Mesodermal cell (in vitro differentiated cells): ENCODE measurements around the gene SCNN1A.

Experiments
- H3K27ac ChIP-seq: 2 replicates; pipeline ENCODE4 v1.7.0; 2013; ENCODE audit warnings: mild to moderate bottlenecking, low read depth, low read length, moderate library complexity; ENCODE audit not compliant: severe bottlenecking
- H3K36me3 ChIP-seq: 2 replicates; pipeline ENCODE4 v1.7.1; 2013; ENCODE audit warnings: mild to moderate bottlenecking, low read length, moderate library complexity; ENCODE audit not compliant: control insufficient read depth, insufficient read depth
- H3K4me1 ChIP-seq: one replicate; pipeline ENCODE4 v1.7.1; 2013; ENCODE audit warnings: mild to moderate bottlenecking, low read length; ENCODE audit not compliant: insufficient read depth, control insufficient read depth, poor library complexity, severe bottlenecking
- H3K4me3 ChIP-seq: 2 replicates; pipeline ENCODE4 v1.7.0; 2013; ENCODE audit warnings: low read length, control low read depth, mild to moderate bottlenecking; ENCODE audit not compliant: insufficient read depth, poor library complexity, severe bottlenecking; ENCODE audit errors: extremely low read depth
- H3K9me3 ChIP-seq: 2 replicates; pipeline ENCODE4 v1.7.1; 2013; ENCODE audit warnings: mild to moderate bottlenecking, low read length, moderate library complexity; ENCODE audit not compliant: control insufficient read depth
- WGBS, 2 experiments: methylation state at CpG; one replicate each; pipeline ENCODE4 v1.1.5; 2013; ENCODE audit warnings: missing lambda C conversion rate in 2 of 2; ENCODE audit not compliant: insufficient coverage in 2 of 2; 5-methylcytosine and 5-hydroxymethylcytosine counted together

Gene SCNN1A

DNA sequence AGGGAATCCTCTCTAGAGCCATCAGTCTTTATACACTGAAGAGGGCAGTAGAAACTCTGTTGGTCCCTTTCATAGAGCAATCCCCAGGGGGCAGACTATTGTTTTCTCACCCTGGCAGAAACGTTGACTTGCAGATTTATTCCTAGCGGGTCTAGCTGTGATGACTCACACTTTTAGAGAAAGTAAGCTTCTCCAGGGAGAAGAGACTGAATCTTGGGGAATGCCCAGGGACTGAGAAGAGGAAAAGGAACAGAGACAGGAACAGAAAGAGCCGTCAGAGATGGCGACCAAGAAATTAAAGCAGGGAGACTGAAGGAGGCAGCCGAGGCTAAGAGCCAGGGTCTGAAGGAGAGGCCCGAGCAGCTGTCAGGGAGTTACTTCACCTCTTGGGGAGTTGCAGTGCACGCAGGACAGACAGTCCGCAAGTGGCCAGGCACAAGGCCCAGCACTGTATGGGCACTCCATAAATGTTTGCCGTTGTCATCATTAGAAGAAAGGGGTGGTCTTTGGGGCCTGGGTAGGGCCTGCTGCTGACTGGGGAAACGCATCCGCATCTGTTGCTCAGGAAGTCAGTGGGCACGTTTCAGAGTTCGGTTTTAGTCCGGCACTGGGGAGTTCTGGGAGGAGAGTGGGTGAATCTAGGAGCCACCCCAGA lies 51.9 kb downstream of the SCNN1A start:
- no peaks in the 10 kb centered on the region for H3K9me3 ChIP-seq
- peaks cover 5% of the 10 kb centered on the region for H3K36me3 ChIP-seq
- H3K4me3 ChIP-seq, result no peak overlapping the region
- peak overlapping the region; percentile 90 for H3K27ac ChIP-seq
- H3K4me1 ChIP-seq, result peaks cover 34% of the 10 kb centered on the region
- 8% methylated on average over 14 of the region's 14 CpGs for WGBS, 2 experiments

- H3K27ac ChIP-seq, result peak overlapping the region; percentile 90
- no peak overlapping the region for H3K4me3 ChIP-seq
- no peaks in the 10 kb centered on the region for H3K36me3 ChIP-seq
- WGBS, 2 experiments, result 13% methylated on average over 1 to 2 of the region's 2 CpGs
- no peaks in the 10 kb centered on the region for H3K9me3 ChIP-seq
- H3K4me1 ChIP-seq, result peaks cover 34% of the 10 kb centered on the region
Measured at GRCh38 chr12:6322969-6323339, 52.4 kb downstream of the SCNN1A start.

DNA sequence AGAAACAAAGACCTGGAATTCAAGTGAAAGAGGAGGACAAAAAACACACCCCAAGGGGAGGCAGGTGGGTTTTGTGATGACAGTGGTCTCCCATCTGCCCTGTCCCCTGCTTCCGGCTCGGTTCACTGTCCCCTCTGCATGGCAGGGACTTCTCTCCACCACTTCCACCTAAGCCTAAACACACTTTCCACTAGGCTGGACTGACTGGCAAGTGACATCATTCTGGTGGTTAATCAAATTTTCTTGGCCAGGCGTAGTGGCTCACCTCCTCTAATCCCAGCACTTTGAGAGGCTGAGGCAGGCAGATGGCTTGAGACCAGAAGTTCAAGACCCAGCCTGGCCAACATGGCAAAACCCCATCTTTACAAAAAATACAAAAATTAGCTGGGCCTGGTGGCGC lies 53.0 kb downstream of the SCNN1A start:
- Histone ChIP-seq H3K9me3 (no peaks in the 10 kb centered on the region), H3K4me3 (no peak overlapping the region), H3K36me3 (no peaks in the 10 kb centered on the region), H3K4me1 (peaks cover 35% of the 10 kb centered on the region), H3K27ac (peak overlapping the region; percentile 90)
- WGBS, 2 experiments, result 81 to 85% methylated on average over 3 of the region's 4 CpGs

- H3K27ac ChIP-seq, result no peak overlapping the region
- no peak overlapping the region for H3K4me3 ChIP-seq
- WGBS, 2 experiments, result 85 to 90% methylated on average over 5 of the region's 6 CpGs
- peaks cover 39% of the 10 kb centered on the region for H3K4me1 ChIP-seq
- H3K36me3 ChIP-seq, result no peaks in the 10 kb centered on the region
- H3K9me3 ChIP-seq, result no peaks in the 10 kb centered on the region
Measured at GRCh38 chr12:6321905-6322304, 53.5 kb downstream of the SCNN1A start.

- peaks cover 33% of the 10 kb centered on the region for H3K4me1 ChIP-seq
- H3K9me3 ChIP-seq, result no peaks in the 10 kb centered on the region
- H3K36me3 ChIP-seq, result no peaks in the 10 kb centered on the region
- H3K27ac ChIP-seq, result no peak overlapping the region
- WGBS, 2 experiments, result 90 to 100% methylated on average over 2 to 4 of the region's 4 CpGs
- H3K4me3 ChIP-seq, result no peak overlapping the region
Measured at GRCh38 chr12:6319446-6319845, 55.9 kb downstream of the SCNN1A start.

GRCh38 chr12:6318440-6318879 lies 56.9 kb downstream of the SCNN1A start:
- Histone ChIP-seq H3K9me3 (no peaks in the 10 kb centered on the region), H3K4me1 (peaks cover 24% of the 10 kb centered on the region), H3K4me3 (no peak overlapping the region), H3K27ac (no peak overlapping the region), H3K36me3 (no peaks in the 10 kb centered on the region)
- WGBS, 2 experiments, result 95 to 97% methylated on average over 13 to 14 of the region's 16 CpGs

GRCh38 chr12:6317693-6318439 lies 57.5 kb downstream of the SCNN1A start:
- Histone ChIP-seq H3K4me1 (peaks cover 24% of the 10 kb centered on the region), H3K4me3 (no peak overlapping the region), H3K9me3 (no peaks in the 10 kb centered on the region), H3K36me3 (no peaks in the 10 kb centered on the region), H3K27ac (no peak overlapping the region)
- 95% methylated on average over 9 to 16 of the region's 21 CpGs for WGBS, 2 experiments

GRCh38 chr12:6316921-6317692 lies 58.3 kb downstream of the SCNN1A start:
- Histone ChIP-seq H3K36me3 (no peaks in the 10 kb centered on the region), H3K27ac (no peak overlapping the region), H3K4me1 (peaks cover 25% of the 10 kb centered on the region), H3K9me3 (no peaks in the 10 kb centered on the region), H3K4me3 (no peak overlapping the region)
- WGBS, 2 experiments, result 72 to 73% methylated on average over 12 to 15 of the region's 21 CpGs

DNA sequence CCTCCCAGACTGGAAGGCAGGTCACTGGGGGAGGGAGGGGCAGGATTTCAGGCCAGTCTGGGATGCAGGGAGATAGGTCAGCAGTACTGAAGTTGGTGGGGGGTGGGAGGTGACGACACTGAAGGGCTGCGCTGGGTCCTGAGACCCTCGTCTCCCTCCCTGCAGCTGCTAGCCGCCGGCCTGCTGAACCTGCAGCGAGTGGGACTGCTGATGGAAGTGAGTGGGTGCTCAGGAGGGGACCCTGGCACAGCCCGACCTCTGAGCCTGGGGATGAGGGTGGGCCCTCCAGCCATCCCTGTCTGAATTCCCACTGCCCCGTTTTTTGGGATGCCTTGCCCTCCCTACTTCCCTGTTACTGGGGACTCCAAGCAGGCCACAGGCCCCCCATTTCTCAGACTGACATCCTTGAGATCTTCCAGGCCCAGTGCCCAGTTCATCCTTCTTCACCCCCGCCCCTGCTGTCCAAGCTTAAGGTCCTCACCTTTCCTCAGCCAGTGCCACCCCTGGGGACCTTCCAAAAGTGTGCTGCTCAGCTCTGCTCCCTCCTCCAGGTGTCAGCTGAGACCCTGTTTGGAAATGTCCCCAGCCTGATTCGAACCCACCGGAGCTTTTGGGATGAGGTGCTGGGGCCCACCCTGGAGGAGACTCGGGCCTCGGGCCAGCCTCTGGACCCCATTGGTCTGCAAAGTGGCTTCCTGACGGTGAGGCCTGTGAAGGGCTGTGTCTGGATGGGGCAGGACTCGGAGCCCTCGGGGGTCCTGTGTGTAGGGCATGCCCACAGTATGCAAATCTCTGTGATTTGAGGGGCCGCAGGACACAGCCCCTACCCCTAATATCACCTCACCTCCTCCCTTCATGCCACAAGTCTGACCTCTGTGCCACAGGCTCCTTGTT lies 59.4 kb downstream of the SCNN1A start:
- H3K27ac ChIP-seq, result no peak overlapping the region
- WGBS, 2 experiments, result 91 to 93% methylated on average over 11 to 16 of the region's 17 CpGs
- H3K4me3 ChIP-seq, result no peak overlapping the region
- H3K9me3 ChIP-seq, result no peaks in the 10 kb centered on the region
- H3K36me3 ChIP-seq, result no peaks in the 10 kb centered on the region
- peaks cover 23% of the 10 kb centered on the region for H3K4me1 ChIP-seq

DNA sequence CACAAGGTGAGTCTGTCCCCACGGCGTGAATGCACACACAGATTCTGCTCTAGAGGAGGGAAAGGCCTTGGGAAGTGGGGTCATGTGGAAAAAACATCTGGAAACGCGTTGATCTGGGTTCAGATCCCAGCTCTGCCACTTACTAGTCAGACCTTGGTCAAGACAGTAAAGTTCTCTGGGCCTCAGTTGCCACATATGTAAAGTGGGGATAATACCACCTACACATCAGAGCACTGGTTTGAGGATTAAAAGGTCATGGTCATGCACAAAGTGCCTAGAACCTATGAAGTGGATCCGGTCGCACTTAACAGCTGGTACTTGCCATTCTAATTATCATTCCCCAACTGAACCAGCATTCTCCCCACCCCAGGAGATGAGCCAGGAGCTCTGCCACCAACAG lies 60.2 kb downstream of the SCNN1A start:
- Histone ChIP-seq H3K9me3 (no peaks in the 10 kb centered on the region), H3K36me3 (no peaks in the 10 kb centered on the region), H3K4me3 (no peak overlapping the region), H3K27ac (no peak overlapping the region), H3K4me1 (peaks cover 25% of the 10 kb centered on the region)
- WGBS, 2 experiments, result 85 to 91% methylated on average over 6 of the region's 6 CpGs
